Endothelial cell of umbilical vein (primary cell): ENCODE data around the gene DNTT. TPM values are rescaled to one million over a fixed set of nuclear protein-coding genes. Genes with fewer than 3 reads are reported as not detected.

Experiments used
- BruUV-seq: library from RNA; stranded (reverse); fragments of 400-500 nt; replicated peaks from 2 replicates; lab custom pipeline; 2021; lab: Mats Ljungman, UMichigan
- CTCF ChIA-PET: fragments of 300-600, 350-600 bp; sonication (Branson Sonifier 250); formaldehyde crosslinking; loops from one replicate; lab custom pipeline; 2021; ENCODE audit warnings: antibody characterized with exemption, inconsistent platforms; lab: Charles Lee
- POLR2A ChIA-PET: fragments of 300-600, 350-600 bp; sonication (Branson Sonifier 250); formaldehyde crosslinking; loops from one replicate; lab custom pipeline; 2021; ENCODE audit warnings: antibody characterized with exemption, inconsistent platforms; lab: Charles Lee
- DNase-seq: peaks from one replicate; pipeline ENCODE4 v3.0.0-alpha.2; 2011; ENCODE audit warnings: low read depth, low spot score
- FAIRE-seq: peaks from 2 replicates; lab custom pipeline; 2011; peaks lifted over from hg19 to GRCh38; lab: Jason Lieb, UNC
- H2AFZ ChIP-seq: 2 replicates; pipeline ENCODE4 v1.6.0; 2012; ENCODE audit warnings: low read depth, low read length, control low read depth, inconsistent platforms
- H3K27ac ChIP-seq: 2 replicates; pipeline ENCODE4 v1.5.1; 2011; ENCODE audit warnings: low read depth, mild to moderate bottlenecking, control low read depth, low read length, moderate library complexity; ENCODE audit not compliant: insufficient read depth
- H3K27me3 ChIP-seq, 2 experiments: 2 replicates each; pipeline versions ENCODE4 v1.6.0 to v1.6.1; 2011; ENCODE audit warnings: low read length in 2 of 2, mixed read lengths in 1 of 2; ENCODE audit not compliant: control insufficient read depth in 2 of 2, insufficient read depth in 2 of 2
- H3K36me3 ChIP-seq, 2 experiments: 2 replicates in 1 of 2; 3 replicates in 1 of 2; pipeline ENCODE4 v1.5.1; 2011; ENCODE audit warnings: low read length in 2 of 2, mild to moderate bottlenecking in 1 of 2, moderate library complexity in 1 of 2; ENCODE audit not compliant: control insufficient read depth in 2 of 2, insufficient read depth in 2 of 2; ENCODE audit errors: extremely low read depth in 1 of 2
- H3K4me1 ChIP-seq: 3 replicates; pipeline ENCODE4 v1.5.1; 2011; ENCODE audit warnings: mild to moderate bottlenecking, low read length; ENCODE audit not compliant: control insufficient read depth, insufficient read depth; ENCODE audit errors: extremely low read depth
- H3K4me2 ChIP-seq: 2 replicates; pipeline ENCODE4 v1.6.1; 2011; ENCODE audit warnings: low read length, control low read depth, mixed read lengths; ENCODE audit not compliant: insufficient read depth
- H3K4me3 ChIP-seq, 3 experiments: fragments of 200-600 bp in 1 of 3; sonication (generic), shearing (Covaris generic) in 1 of 3; replicated peaks in 1 of 3; 2 replicates each; pipeline ENCODE4 v1.5.1; 2011 to 2016; ENCODE audit warnings: control low read depth in 3 of 3, low read length in 3 of 3, mild to moderate bottlenecking in 2 of 3, inconsistent platforms in 1 of 3, low read depth in 1 of 3, moderate library complexity in 1 of 3; ENCODE audit not compliant: insufficient read depth in 1 of 3
- H3K79me2 ChIP-seq: 2 replicates; pipeline ENCODE4 v1.6.0; 2012; ENCODE audit warnings: low read length, inconsistent platforms; ENCODE audit not compliant: control insufficient read depth, insufficient read depth
- H3K9ac ChIP-seq: replicated peaks from 2 replicates; pipeline ENCODE3; 2011; ENCODE audit warnings: low read length, control low read depth; ENCODE audit not compliant: insufficient read depth; ENCODE audit errors: extremely low read depth
- H3K9me1 ChIP-seq: replicated peaks from 3 replicates; pipeline ENCODE4 v1.6.0; 2011; ENCODE audit warnings: mild to moderate bottlenecking, low read length; ENCODE audit not compliant: control insufficient read depth, insufficient read depth; ENCODE audit errors: extremely low read depth
- H3K9me3 ChIP-seq: replicated peaks from 2 replicates; pipeline ENCODE4 v1.5.1; 2012; ENCODE audit warnings: low read length, inconsistent platforms; ENCODE audit not compliant: control insufficient read depth, insufficient read depth
- H4K20me1 ChIP-seq: replicated peaks from 2 replicates; pipeline ENCODE3; 2011; ENCODE audit warnings: mild to moderate bottlenecking, low read length; ENCODE audit not compliant: control insufficient read depth, insufficient read depth; ENCODE audit errors: extremely low read depth
- CTCF ChIP-seq, 2 donors: IDR thresholded peaks; 1 replicate in 1 of 2; 2 replicates in 1 of 2; pipeline ENCODE4 v1.5.1; 2011; ENCODE audit warnings: low read length in 2 of 2, mild to moderate bottlenecking in 2 of 2, moderate library complexity in 2 of 2, control low read depth in 1 of 2, inconsistent platforms in 1 of 2, low read depth in 1 of 2; ENCODE audit not compliant: insufficient read depth in 1 of 2; ENCODE audit errors: extremely low read depth in 1 of 2
- EZH2 ChIP-seq: IDR thresholded peaks from 2 replicates; pipeline ENCODE4 v1.6.1; 2012; ENCODE audit warnings: borderline replicate concordance, low read depth, mild to moderate bottlenecking, moderate library complexity, low read length, inconsistent platforms; ENCODE audit not compliant: severe bottlenecking
- FOS ChIP-seq: IDR thresholded peaks from 2 replicates; pipeline ENCODE4 v1.6.1; 2011; ENCODE audit warnings: mild to moderate bottlenecking, low read length, moderate library complexity, borderline replicate concordance; ENCODE audit not compliant: insufficient read depth
- GATA2 ChIP-seq: IDR thresholded peaks from 2 replicates; pipeline ENCODE4 v1.7.0; 2011; ENCODE audit warnings: low read depth, mild to moderate bottlenecking, moderate library complexity, mixed read lengths, low read length; ENCODE audit not compliant: insufficient read length, insufficient read depth
- JUN ChIP-seq: IDR thresholded peaks from 2 replicates; pipeline ENCODE4 v1.6.1; 2011; ENCODE audit warnings: borderline replicate concordance, low read depth; ENCODE audit not compliant: insufficient read length, insufficient read depth
- MYC ChIP-seq: IDR thresholded peaks from one replicate; pipeline ENCODE4 v1.6.1; 2011; ENCODE audit warnings: mild to moderate bottlenecking, low read depth, low read length
- POLR2A ChIP-seq: IDR thresholded peaks from 2 replicates; pipeline ENCODE4 v1.6.1; 2012; ENCODE audit warnings: low read depth, mild to moderate bottlenecking, control low read depth, low read length
- POLR2AphosphoS5 ChIP-seq: IDR thresholded peaks from 2 replicates; pipeline ENCODE4 v1.6.1; 2012; ENCODE audit warnings: low read depth, mild to moderate bottlenecking, control low read depth, low read length, moderate library complexity; ENCODE audit not compliant: insufficient read depth
- dilution Hi-C: fragments of 300-500 bp; cut with MboI; formaldehyde crosslinking; loops from one replicate; pipeline ENCODE4 v1.15.0; 2019; ENCODE audit warnings: low sequenced_read_pairs; ENCODE audit not compliant: extremely low pct_ligation_motif_present
- intact Hi-C: fragments of 100-400 bp; cut with micrococcal nuclease; formaldehyde crosslinking; loops from one replicate; pipeline ENCODE4 v1.10.0; 2022
- polyA plus RNA-seq, 4 experiments: library from polyadenylated mRNA; depleted of rRNA in 3 of 4; stranded (reverse) in 3 of 4; unstranded in 1 of 4; fragments of >200 nt; gene quantifications; 2 replicates each; pipeline versions ENCODE4 v1.2.1 to v1.2.3, GENCODE V29; 2011 to 2012; ENCODE audit warnings: missing spikeins in 1 of 4
- total RNA-seq: library from RNA; stranded (reverse); gene quantifications from 2 replicates; pipeline ENCODE4 v1.2.3, GENCODE V29; 2021
- TF ChIP-seq, protein P1 (sequence below): IDR thresholded peaks from 2 replicates; pipeline ENCODE4 v1.6.1; 2011; ENCODE audit not compliant: insufficient read depth, insufficient read length

DNTT gene
- total and polyA plus RNA-seq, 2 donors (not counting 3 experiments of a cell fraction or from before 2014, with no cell fraction given): not detected

DNA sequence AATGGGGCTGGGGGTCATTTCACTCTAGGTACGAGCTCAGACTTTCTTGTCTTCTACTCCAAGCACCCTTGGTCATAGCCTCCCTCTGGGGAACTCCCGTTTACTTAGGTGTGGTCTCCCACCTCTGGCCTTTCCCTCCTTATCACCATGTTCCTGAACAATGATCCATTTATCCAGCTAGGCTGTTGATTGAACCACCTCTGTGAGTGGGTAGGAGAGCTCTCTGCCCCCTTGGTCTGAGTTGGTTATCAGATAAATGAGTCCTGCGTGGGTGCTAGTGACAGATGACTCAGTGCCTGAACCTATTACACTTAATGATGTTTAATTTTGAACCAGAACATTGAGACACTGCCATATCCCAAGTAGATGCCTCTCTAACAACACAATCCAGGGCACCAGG, 42.3 kb upstream of the DNTT start:
- dilution Hi-C loops: no loop called here
- no peak for FAIRE-seq
- Histone ChIP-seq H3K4me3 (no peak overlapping the region), H3K79me2 (no peaks in the 10 kb centered on the region), H3K9me3 (no peaks in the 10 kb centered on the region), H3K4me2 (no peak overlapping the region), H3K27ac (no peak overlapping the region), H3K9me1 (no peaks in the 10 kb centered on the region), H2AFZ (no peak overlapping the region), H3K27me3 (no peaks in the 10 kb centered on the region), H3K9ac (no peak overlapping the region), H3K4me1 (no peaks in the 10 kb centered on the region), H3K36me3 (no peaks in the 10 kb centered on the region), H4K20me1 (no peaks in the 10 kb centered on the region)
- no TSS peak for BruUV-seq
- CTCF ChIA-PET: interaction anchor here (1.1 to 1.5 kb wide), 2 partner anchors 32 kb away, joined by 3 to 7 read pairs; no protein-coding TSS in a partner anchor
- TF ChIP-seq CTCF (IDR thresholded peaks at IDR 0.05; ENCODE audit: extremely low read depth in 1 of 2, insufficient read depth in 1 of 2, low read depth in 1 of 2, low read length in 2 of 2) (no peak), POLR2AphosphoS5 (no peak), EZH2 (no peak), POLR2A (no peak), FOS (no peak), GATA2 (no peak), MYC (no peak), JUN (no peak)
- TF ChIP-seq, protein P1, sequence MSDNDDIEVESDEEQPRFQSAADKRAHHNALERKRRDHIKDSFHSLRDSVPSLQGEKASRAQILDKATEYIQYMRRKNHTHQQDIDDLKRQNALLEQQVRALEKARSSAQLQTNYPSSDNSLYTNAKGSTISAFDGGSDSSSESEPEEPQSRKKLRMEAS: no peak
- no peak for DNase-seq
- POLR2A ChIA-PET: no interaction called here
- intact Hi-C loops: no loop called here
